ENCODE data around the gene UHRF2. TPM values are rescaled to one million over a fixed set of nuclear protein-coding genes. Genes with fewer than 3 reads are reported as not detected.

Gene UHRF2
- total and polyA plus RNA-seq, 2 of the 4 experiments (the other 2 are of a cell fraction) = 27.6 to 37.3 TPM

DNA sequence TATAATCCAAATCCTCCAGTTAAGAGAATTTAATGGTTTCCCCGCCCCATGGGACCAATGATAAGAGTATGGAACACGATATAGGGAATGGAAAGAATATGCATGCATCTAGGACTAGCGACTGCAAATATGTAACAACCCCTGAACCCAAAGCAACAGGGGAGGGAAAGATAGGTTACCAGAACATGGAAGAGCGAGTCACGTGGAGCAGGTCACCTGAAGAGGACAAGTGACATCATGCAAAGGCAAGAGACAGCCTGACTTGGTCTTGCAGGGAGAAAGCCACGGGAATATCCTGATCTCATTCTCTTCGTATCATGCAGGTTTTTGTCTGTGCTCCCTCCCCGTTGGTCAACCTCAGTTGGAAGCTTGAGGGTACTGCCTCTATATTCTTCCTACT is 4.7 kb upstream of the UHRF2 start:
- ATAC-seq (ENCODE audit: low read depth) = no peak
- dilution Hi-C loops (cut with HindIII; ENCODE audit: low sequenced_read_pairs, unreplicated experiment) (no loop called here), in situ Hi-C loops (cut with MboI; ENCODE audit: low sequenced_read_pairs) (no loop called here), intact Hi-C loops (cut with micrococcal nuclease) (no loop called here)
- no peaks in the 10 kb centered on the region for H3K27me3 ChIP-seq (ENCODE audit: control insufficient read depth, insufficient read depth, low read length)
- no peak overlapping the region for H3K14ac ChIP-seq (replicated peaks; ENCODE audit: low read depth, low read length)
- H2AFZ ChIP-seq (replicated peaks; ENCODE audit: low read length, poor library complexity) = no peak overlapping the region
- no peak overlapping the region for H2BK5ac ChIP-seq (ENCODE audit: low read depth, low read length, poor library complexity, severe bottlenecking)
- H3K4ac ChIP-seq (ENCODE audit: low read depth, low read length) = no peak overlapping the region
- ChIA-PET POLR2A (ENCODE audit: unreplicated experiment) (no interaction called here), CTCF (interaction anchor here (0.7 kb wide), 1 partner anchor 35 kb away, joined by 3 read pairs; no protein-coding TSS in a partner anchor)
- H3K9me3 ChIP-seq (ENCODE audit: control insufficient read depth, insufficient read depth, low read length) = no peaks in the 10 kb centered on the region
- TF ChIP-seq NFE2L2 (IDR thresholded peaks at IDR 0.05; ENCODE audit: low read depth, low read length) (no peak), FOS (IDR thresholded peaks at IDR 0.05; ENCODE audit: low read depth, low read length) (no peak), BHLHE40 (IDR thresholded peaks at IDR 0.05; ENCODE audit: low read depth, low read length) (no peak), MAZ (IDR thresholded peaks at IDR 0.05; ENCODE audit: borderline replicate concordance, low read depth, low read length) (no peak), CHD1 (IDR thresholded peaks at IDR 0.05; ENCODE audit: low read depth, low read length) (no peak), RAD21 (IDR thresholded peaks at IDR 0.05; ENCODE audit: low read length) (no peak), CEBPB (IDR thresholded peaks at IDR 0.05; ENCODE audit: low read depth, low read length) (no peak), MAFK (IDR thresholded peaks at IDR 0.05; ENCODE audit: low read depth, low read length) (no peak), RCOR1 (IDR thresholded peaks at IDR 0.05; ENCODE audit: insufficient replicate concordance, low read length) (no peak), RFX5 (IDR thresholded peaks at IDR 0.05; ENCODE audit: low read depth, low read length) (no peak), MXI1 (IDR thresholded peaks at IDR 0.05; ENCODE audit: borderline replicate concordance, low read depth, low read length) (no peak), SMC3 (IDR thresholded peaks at IDR 0.05; ENCODE audit: low read depth, low read length) (no peak), POLR2A (IDR thresholded peaks at IDR 0.05; ENCODE audit: low read depth, low read length) (no peak)
- TF ChIP-seq, protein P1, sequence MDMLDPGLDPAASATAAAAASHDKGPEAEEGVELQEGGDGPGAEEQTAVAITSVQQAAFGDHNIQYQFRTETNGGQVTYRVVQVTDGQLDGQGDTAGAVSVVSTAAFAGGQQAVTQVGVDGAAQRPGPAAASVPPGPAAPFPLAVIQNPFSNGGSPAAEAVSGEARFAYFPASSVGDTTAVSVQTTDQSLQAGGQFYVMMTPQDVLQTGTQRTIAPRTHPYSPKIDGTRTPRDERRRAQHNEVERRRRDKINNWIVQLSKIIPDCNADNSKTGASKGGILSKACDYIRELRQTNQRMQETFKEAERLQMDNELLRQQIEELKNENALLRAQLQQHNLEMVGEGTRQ (IDR thresholded peaks at IDR 0.05; ENCODE audit: low read depth, low read length) = no peak
- TF ChIP-seq, protein P2, sequence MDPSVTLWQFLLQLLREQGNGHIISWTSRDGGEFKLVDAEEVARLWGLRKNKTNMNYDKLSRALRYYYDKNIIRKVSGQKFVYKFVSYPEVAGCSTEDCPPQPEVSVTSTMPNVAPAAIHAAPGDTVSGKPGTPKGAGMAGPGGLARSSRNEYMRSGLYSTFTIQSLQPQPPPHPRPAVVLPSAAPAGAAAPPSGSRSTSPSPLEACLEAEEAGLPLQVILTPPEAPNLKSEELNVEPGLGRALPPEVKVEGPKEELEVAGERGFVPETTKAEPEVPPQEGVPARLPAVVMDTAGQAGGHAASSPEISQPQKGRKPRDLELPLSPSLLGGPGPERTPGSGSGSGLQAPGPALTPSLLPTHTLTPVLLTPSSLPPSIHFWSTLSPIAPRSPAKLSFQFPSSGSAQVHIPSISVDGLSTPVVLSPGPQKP (IDR thresholded peaks at IDR 0.05; ENCODE audit: borderline replicate concordance, low read depth, low read length) = no peak
- TF ChIP-seq, protein P3, sequence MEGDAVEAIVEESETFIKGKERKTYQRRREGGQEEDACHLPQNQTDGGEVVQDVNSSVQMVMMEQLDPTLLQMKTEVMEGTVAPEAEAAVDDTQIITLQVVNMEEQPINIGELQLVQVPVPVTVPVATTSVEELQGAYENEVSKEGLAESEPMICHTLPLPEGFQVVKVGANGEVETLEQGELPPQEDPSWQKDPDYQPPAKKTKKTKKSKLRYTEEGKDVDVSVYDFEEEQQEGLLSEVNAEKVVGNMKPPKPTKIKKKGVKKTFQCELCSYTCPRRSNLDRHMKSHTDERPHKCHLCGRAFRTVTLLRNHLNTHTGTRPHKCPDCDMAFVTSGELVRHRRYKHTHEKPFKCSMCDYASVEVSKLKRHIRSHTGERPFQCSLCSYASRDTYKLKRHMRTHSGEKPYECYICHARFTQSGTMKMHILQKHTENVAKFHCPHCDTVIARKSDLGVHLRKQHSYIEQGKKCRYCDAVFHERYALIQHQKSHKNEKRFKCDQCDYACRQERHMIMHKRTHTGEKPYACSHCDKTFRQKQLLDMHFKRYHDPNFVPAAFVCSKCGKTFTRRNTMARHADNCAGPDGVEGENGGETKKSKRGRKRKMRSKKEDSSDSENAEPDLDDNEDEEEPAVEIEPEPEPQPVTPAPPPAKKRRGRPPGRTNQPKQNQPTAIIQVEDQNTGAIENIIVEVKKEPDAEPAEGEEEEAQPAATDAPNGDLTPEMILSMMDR (conservative IDR thresholded peaks at IDR 0.05; ENCODE audit: low read depth, low read length) = no peak
- no peak overlapping the region for H3K56ac ChIP-seq (ENCODE audit: extremely low read depth, insufficient read depth, low read length)
- H2BK20ac ChIP-seq (ENCODE audit: low read depth, low read length) = no peak overlapping the region
- H3K36me3 ChIP-seq (ENCODE audit: control insufficient read depth, insufficient read depth, low read length) = no peaks in the 10 kb centered on the region
- no peak overlapping the region for H4K8ac ChIP-seq (ENCODE audit: low read depth in 2 of 2, low read length in 2 of 2)
- WGBS, 2 experiments (ENCODE audit: extremely low coverage in 2 of 2, insufficient read length in 1 of 2) = 73% methylated on average over 2 of the region's 8 CpGs; no CpG with 5 or more reads in 1 of the 2 experiments
- H3K4me1 ChIP-seq (ENCODE audit: control insufficient read depth, insufficient read depth, low read length) = peaks cover 3% of the 10 kb centered on the region
- H4K91ac ChIP-seq (ENCODE audit: insufficient read depth, low read depth, low read length) = no peak overlapping the region
- H3K4me2 ChIP-seq (ENCODE audit: low read depth, low read length) = no peak overlapping the region
- no peak overlapping the region for H2AK9ac ChIP-seq (replicated peaks; ENCODE audit: low read depth, low read length, poor library complexity)
- H3K27ac ChIP-seq (ENCODE audit: insufficient read depth, low read length) = no peak overlapping the region
- no peak overlapping the region for H3K18ac ChIP-seq (ENCODE audit: low read depth, low read length)
- H4K5ac ChIP-seq (ENCODE audit: low read depth, low read length) = no peak overlapping the region
- no peak overlapping the region for H3K9ac ChIP-seq (ENCODE audit: low read depth, low read length)
- H2BK120ac ChIP-seq (ENCODE audit: low read depth, low read length) = no peak overlapping the region
- H2BK15ac ChIP-seq (ENCODE audit: low read depth, low read length) = no peak overlapping the region
- no peaks in the 10 kb centered on the region for H4K20me1 ChIP-seq (ENCODE audit: insufficient read depth, low read length)
- H3K23ac ChIP-seq (ENCODE audit: low read depth, low read length) = no peak overlapping the region
- no TSS peak for BruUV-seq (replicated peaks)
- no peak overlapping the region for H2AK5ac ChIP-seq (ENCODE audit: low read depth, low read length)
- no peaks in the 10 kb centered on the region; a peak in 1 of 4 replicates for H3K79me1 ChIP-seq (ENCODE audit: low read depth in 1 of 2, low read length in 2 of 2)
- no peak for DNase-seq
- no peak overlapping the region for H3K4me3 ChIP-seq (ENCODE audit: insufficient read depth, low read depth, low read length)
- no peaks in the 10 kb centered on the region for H3K9me1 ChIP-seq (ENCODE audit: insufficient read depth, low read length)
